HG02678 (cell line): ENCODE measurements around the gene MRPS25.

ENCODE experiments used
- ATAC-seq: cut with Tn5 transposase; IDR thresholded peaks from one replicate; pipeline ENCODE4 v1.9.1; 2021; ENCODE audit warnings: mild to moderate bottlenecking, moderate library complexity; ENCODE audit not compliant: unreplicated experiment

Gene MRPS25

DNA sequence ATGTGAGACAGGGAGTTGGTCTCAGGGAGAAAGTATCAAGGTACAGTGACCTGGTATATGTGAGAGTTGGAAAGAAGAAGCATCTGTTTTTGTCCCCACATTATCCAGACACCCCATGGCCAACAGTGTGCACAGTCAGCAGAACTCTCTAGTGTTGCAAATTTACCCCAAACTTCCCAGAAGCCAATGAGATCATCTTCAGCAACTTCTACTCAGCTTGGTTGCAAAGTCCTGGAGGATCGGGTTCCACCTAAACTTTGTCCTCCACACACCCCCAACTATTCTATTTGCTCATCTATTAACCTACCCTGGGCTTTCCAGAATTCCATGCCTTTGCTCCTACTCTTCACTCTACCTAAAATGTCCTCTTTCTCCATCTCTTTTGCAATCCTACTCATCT lies 18.1 kb upstream of the MRPS25 start:
- ATAC-seq, result no peak

DNA sequence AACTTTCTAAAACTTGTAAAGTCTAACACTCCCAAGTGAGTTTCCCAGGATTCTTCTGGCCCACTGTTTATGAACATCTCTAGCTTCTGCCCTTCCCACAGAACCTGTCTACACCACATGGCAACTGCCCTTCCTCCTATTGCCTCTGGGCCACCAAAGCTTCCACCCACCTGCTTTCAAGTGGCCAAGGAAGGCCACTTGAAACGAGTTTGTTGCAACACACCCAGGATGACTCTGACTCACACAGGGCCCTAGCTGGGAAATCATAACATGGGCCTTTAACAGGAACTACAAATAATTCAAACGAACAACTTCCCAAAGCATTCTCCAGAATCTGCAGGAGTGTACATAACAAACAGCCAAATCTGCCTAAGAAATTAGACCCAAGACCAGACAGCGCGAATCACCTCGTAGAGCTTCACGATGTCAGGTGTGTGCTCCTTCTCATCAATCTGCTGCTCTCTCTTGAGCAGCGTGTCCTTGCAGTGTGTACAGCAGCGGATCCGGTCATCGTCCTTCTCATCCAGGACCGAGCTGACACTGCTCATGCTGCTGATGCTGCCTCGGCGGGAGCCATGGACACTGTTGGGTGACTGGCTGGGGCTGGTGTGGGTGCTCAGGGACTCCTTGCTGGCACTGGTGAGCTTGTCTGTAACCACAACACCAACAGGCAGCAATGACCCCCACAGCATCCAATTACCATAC lies 17.0 kb upstream of the MRPS25 start:
- no peak for ATAC-seq

DNA sequence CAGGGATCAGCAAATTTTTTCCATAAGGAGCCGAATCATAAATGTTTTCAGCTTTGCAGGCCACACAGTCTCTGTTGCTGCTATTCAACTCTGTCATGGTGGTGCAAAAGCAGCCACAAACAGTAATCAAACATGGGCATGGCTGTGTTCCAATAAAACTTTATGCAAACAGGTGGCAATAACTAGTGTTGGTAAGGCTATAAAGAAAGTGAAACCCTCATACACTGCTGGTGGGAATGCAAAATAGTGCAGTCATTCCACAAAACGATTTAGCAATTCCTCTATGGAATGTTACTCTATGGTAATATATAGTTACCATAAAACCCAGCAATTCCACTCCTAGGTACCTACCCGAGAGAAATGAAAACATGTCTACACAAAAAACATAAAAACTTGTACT lies 14.0 kb upstream of the MRPS25 start:
- no peak for ATAC-seq

DNA sequence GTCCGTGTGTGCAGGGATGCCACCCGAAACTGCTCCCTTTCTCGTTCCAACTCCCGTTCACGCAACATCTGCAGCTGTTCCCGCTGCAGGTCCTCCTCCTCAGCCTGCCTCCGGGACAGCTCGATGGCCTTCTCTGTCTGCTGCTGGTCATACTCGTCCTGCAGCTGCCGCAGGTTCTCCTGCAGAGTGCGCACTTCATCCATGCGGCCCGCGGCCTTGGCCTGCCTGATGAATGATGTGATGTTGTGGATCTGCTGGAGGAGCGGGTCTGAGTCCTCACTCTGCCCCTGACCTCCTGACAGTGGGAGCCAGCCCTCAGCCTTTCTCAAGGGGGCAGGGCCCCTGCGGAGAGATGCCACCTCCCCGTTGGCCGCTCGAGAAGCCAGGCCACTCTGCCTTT lies 9.4 kb upstream of the MRPS25 start:
- ATAC-seq, result no peak

DNA sequence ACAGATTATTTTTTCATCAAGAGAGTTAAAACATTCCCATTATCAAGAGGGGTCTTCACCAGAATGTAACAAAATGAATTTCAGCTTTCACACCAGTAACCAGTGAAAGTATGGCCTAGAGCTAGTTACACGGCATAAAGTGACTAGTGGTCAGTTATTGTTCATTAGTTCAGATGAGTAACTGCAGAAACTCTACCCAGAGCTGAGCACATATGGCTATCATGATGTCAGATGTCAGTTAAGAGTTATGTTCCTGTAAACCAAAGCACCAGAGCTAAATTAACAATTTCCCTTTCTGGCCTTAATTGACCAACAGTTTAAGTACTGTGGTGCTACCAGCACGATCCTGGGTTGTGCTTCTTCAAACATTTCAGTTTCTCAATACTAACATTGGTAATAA lies 6.6 kb upstream of the MRPS25 start:
- ATAC-seq, result no peak

DNA sequence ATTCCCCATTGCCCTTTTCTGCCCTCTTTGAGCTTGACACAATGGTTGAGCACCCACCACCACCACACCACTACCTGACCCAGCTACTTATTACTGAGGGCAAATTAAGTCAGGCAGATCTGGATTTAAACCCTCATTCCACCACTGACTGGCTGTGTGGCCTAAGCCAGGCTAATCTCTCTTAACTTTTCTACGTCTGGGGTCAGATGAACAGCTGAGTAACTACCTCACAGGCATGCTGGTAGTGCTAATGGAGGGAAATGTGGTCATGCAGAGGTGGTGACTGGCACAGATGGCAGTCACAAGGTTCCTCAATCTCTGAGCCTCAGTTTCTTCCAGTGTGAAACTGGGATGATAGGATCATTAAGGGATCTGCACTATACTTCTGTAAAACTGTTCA lies 4.3 kb upstream of the MRPS25 start:
- no peak for ATAC-seq

DNA sequence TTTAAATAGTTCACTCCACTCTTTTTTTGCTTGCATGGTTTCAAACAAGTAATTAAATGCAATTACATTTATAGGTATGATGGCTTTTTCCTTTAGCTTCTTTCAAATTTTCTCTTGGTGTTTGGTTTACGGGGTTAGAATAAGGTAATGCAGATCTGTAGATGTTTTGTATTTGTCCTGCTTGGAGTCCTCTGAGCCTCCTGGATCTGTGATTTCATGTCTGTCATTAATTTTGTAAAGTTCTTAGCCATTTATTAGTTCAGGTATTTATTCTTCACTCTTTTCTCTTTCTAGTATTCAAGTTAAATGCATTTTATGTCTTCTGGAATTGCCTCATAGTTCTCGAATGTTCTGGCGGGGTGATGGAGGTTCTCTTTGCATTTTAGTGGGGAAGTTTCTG lies 1.4 kb upstream of the MRPS25 start:
- ATAC-seq, result no peak

DNA sequence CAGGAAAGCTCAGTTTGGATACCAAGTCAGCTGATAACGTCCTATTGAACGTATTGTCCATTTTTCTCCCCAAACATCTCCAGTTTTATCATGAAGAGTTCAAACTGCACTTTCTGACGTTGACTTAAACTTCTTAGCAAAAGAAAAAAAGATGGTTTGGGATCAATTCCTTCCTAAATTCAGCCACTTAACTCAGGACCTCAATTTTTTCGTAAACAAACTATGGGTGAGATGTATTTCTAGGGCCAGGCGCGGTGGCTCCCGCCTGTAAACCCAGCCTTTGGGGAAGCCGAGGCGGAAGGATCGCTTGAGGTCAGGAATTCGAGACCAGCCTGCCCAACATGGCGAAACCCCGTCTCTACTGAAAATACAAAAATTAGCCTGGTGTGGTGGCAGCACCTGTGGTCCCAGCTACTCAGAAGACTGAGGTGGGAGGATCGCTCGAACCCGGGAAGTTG lies 464 bp upstream of the MRPS25 start:
- no peak for ATAC-seq

DNA sequence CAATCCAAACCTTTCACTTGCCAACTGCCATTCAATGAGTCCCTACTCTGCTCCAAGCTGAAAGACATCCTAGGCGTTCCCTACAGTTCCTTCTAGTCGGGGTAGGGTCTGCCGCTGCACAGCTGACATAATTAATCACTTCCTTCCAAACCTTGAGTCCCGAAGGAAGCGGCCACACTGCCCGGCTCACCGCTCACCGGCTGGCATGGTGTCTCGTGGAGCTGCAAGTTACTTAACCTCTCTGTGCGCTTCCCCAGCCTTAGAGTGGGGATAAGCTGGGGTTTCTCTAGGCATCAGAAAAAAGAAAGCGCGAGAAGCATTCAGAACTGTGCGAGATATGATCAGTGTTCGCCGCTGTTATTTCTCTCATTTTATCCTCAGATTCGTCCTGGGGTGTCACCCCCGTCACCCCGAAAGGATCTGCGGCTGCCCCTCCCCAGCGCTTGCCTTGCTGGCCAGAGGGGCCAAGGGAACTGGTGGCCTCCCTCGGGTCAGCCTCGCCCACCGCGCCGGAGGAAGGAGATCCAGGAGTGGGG lies 748 bp downstream of the MRPS25 start:
- peak; percentile 11 for ATAC-seq

DNA sequence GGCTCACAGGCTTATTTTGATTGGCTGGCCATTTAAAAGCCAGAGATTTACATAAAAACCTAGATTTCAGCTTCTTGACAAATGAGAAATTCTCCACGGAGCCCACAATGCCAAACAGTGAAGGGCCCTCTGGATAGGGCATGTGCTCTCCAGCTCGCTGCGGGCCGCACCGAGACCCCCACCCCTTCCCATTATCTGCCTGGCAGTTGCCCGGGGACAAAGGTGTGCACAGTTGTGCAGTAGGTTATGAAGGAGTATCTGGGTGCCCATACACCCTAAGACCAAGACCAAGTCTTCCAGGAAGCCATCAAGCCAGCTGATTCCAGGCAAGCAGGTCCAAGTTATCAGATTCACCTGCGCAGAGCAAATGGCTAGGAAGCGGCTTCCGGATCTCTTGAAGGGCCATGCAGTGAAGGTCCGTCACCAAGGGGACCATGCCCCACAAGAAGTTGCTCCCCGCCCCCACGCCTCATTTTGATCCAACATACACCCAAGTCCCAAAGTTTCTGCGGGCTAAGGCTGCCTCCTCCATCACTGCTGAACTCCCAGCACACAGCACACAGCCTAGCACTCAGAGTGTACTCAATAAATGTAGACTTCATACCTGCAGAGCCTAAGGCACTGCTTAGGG lies 1.3 kb downstream of the MRPS25 start:
- no peak for ATAC-seq

DNA sequence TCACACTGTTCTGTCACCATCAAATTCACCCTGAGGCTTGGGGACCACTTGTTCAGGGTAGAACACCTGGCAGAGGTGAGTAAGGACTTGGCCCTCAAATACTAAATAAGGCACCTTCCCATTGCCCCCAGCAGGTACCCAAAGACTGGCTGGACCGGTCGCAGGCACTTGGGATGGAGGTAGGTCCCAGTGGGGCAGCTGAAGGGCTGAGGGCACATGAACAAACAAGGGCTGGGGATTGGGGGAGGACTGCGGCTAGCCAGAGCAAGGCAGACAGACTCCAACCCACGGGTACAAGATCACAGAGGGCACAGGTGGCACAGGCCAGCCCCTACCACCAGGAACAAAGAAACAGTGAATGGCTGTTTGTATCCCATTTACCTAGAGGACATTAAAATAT lies 1.9 kb downstream of the MRPS25 start:
- ATAC-seq, result no peak

DNA sequence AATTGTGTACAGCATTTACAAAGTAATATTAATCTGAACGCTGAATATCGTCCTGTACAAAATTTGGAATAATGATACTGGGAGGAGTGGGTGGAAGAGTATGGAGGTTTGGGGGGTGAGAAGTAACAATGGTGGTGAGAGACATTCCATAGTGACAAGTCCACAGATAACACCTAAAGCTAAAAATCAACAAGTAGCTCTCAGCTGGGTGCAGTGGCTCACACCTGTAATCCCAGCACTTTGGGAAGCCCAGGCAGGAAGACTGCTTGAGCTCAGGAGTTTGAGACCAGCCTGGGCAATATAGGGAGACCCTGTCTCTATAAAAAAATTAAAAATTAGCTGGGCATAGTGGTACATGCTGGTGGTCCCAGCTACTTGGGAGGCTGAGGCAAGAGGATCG lies 5.1 kb downstream of the MRPS25 start:
- no peak for ATAC-seq

DNA sequence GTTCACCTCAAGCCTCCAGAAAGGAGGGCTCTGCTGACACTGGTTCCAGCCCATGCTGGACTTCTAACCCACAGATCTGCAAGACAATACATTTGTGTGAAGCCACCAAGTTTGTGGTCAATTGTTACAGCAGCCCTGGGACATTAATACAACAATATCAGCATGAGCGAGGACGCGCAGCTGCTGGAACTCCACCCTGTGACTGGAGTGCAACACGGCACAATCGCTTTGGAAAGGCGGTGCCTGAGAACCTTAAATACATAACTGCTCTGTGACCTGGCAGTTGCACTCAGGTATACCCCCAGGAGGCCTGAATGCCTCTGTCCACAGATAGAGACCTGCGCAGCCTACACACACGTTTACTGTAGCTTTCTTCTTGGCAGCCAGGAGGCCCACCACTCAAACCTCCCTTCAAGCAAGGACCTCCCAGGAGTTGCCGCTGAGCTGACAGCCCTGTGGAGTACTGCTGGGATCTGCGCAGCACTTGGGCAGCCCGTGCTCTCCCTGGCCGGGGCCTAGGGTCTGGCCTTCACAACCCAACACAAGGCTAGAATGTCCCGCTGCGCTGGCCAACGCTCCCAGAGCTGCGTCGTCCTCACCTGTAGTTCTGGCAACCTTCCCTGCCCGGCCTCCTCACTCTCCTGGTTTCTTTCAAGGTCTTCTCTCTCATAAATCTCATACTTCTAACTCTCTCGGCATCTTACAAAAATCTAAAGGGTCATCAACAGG lies 8.3 kb downstream of the MRPS25 start:
- no peak for ATAC-seq

DNA sequence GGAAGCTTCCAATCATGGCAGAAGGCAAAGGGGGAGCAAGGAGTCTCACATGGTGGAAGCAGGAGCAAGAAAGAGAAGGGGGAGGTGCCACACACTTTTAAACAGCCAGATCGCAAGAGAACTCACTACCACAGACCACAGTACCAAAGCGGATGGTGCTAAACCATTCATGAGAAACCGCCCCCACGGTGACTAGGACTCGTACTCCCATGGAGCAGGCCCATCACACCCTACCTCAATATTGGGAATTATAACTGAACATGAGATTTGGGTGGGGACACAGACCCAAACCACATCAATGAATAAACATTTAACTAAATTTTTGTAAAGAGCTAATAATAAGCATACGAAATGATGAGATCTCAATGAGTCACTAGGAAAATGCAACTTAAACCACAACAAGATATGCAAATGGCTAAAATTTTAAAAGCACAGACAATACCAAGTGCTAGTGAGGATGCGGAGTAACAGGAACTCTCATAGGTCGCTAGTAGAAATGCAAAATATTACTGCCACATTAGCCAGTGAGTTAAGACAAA lies 10.0 kb downstream of the MRPS25 start:
- peak; percentile 35 for ATAC-seq

DNA sequence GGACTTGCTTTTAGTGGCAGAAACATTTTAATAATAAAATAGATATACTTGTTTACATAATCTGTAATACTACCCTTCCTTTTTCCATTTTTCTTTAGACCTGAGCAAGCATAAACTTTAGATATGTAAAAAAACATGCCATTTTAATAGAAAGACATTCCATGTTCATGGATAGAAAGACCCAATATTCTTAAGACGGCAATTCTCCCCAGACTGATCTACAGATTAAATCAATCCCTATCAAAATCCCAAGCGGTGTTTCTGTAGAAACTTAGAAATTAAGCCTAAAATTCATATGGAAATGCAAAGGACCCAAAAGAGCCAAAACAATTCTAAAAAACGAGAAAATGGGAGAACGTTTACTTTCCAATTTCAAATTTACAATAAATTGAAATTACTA lies 11.6 kb downstream of the MRPS25 start:
- no peak for ATAC-seq

DNA sequence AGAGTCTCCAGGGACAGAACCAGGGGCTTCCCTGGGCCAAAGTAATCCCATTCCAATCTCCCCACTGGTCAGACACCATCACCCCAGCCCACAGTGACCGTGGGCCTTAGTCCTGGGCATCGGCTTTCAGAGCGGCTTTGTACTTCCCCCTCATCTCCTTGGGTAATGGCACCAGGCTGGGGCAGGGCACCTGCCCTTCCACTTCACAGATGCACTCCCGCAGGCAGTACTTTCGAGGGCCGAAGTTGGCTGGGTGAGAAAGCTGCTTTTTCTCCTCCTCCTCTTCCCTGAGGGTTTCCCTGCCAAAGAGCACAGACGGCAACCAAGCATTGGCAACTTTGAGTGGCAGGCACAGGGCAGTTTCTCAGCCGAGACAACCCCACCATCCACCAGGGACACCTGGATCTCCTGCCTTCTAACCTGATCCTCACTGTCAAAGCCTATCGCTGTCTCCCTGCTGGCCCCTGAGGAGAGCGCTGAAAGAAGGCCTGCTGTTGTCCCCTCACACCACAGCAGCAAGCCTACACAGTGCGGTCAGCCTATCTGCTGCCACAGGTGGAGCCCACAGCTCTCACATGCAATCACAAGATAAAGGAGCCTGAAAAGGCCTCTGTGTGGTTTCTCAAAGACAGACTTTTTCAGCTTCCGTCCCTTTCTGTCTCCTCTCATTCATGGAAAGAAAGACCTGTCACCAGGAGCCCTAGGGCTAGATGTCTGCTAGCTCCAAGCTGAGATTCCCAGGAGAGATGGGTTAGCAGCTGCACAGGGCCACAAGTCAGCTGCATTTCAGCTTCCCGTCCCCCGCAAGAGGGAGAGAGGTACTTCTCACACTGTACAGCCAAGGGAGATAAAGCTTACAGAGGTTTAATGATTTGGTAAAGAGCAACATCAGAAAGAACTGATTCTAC lies 12.5 kb downstream of the MRPS25 start:
- no peak for ATAC-seq

DNA sequence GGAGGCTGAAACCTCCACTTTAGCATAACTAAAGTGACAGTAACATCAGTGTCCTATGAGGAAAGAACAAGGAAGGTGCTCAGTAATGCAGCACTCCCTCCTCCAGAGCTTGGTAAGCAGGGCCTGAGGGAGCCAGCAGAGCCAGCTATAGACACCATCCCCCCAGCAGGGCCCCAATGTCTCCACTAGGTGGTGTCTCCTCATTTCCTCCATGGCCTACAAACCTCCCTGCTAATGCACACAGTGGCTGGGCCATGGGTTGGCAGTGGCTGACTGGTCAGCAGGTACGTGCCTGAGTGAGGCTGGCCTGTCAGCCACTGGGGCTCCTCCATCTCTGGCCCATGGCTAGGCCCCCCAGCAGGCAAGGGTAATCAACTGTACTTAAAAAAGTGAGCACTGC lies 13.6 kb downstream of the MRPS25 start:
- peak; percentile 44 for ATAC-seq

DNA sequence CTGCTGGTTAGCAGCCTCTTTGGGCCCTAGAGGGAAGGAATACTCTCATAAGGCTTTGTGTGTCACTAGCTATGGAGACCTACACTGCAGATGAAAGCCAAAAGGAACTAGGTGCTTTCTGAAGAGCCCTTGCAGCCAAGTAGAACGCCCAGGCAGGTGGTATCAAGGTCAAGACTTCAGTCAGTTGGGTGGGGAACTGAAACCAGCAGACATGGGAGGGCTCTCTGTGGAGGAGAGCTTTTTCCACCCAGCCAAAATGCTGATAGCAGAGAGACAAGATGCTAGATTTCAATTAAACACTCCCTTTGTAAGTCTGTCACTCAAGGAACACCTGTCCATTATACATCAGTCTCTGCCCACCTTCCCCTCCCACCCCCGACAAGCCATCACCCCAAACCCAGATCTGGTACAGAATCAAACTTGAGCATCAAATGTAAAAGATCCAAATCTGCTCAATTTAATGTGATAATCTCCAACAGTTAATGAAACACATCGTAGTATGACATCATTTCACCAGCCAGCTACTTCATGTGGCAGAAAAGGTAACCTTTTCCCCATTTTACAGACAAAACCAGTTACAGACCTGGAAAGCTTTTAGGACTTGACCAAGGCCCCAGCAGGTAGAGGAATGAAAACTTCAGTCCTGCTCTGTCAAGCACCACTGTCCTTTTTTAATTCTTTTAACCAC lies 14.6 kb downstream of the MRPS25 start:
- ATAC-seq, result peak; percentile 90

DNA sequence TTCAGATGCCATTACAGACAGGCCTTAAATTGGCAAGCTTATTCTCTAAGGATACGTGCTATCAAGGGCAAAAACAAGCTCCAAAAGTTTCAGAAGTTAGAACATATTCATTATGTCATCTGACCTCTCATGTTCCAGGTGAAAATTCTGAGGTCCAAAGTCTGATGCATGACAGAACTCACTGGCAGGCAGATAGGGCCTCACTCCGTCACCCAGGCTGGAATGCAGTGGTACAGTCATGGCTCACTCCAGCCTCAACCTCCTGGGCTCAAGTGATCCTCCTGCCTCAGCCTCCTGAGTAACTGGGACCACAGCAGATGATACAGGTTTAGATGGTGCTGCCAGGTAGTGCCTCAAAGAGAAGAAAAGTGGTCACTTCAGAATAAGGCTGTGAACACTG lies 15.5 kb downstream of the MRPS25 start:
- ATAC-seq, result no peak

DNA sequence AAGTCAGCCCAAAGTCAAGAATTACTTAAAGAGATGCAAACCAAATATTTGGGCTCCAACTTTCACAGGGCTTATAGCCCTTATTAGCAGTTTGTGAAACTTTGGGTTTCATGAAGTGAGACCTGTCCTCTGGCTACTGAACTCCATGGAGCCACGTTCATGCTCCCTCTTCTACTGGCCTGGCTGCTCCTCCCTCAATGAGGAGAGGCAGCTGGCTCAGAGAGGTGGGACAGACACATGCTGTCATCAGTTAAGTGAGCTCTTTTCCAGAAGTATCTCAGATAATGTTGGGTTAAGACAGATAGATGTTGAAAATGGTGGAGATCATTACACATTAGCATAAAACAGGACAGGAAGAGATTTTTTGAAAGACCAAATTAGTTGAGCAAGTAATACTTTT lies 19.4 kb downstream of the MRPS25 start:
- ATAC-seq, result no peak
